Ascending aorta (tissue), 2 donors: Measurements from ENCODE around the gene MOAP1. TPM values are rescaled to one million over a fixed set of nuclear protein-coding genes. Genes with fewer than 3 reads are reported as not detected.

Experiments used
- DNase-seq, 2 donors: peaks; one replicate each; pipeline ENCODE4 v3.0.0-alpha.2; 2019; ENCODE audit warnings: low spot score in 2 of 2
- H3K27ac ChIP-seq, 2 donors: fragments of 200-600 bp; sonication (generic); one replicate each; pipeline ENCODE4 v1.5.1; 2016 to 2017; ENCODE audit warnings: mild to moderate bottlenecking in 1 of 2
- H3K27me3 ChIP-seq: fragments of 200-600 bp; sonication (generic); one replicate; pipeline ENCODE4 v1.5.1; 2017
- H3K36me3 ChIP-seq, 2 donors: fragments of 200-600 bp; sonication (generic); one replicate each; pipeline ENCODE4 v1.5.1; 2016
- H3K4me1 ChIP-seq, 2 donors: fragments of 200-600 bp; sonication (generic); one replicate each; pipeline ENCODE4 v1.5.1; 2016 to 2017; ENCODE audit warnings: mild to moderate bottlenecking in 1 of 2
- H3K4me3 ChIP-seq, 2 donors: fragments of 200-600 bp; sonication (generic); one replicate each; pipeline ENCODE4 v1.5.1; 2016 to 2017; ENCODE audit warnings: mild to moderate bottlenecking in 1 of 2
- H3K9me3 ChIP-seq, 2 donors: fragments of 200-600 bp; sonication (generic); one replicate each; pipeline ENCODE4 v1.5.1; 2016
- CTCF ChIP-seq, 3 experiments: fragments of 200-600 bp in 2 of 3; fragments of 450-650 bp in 1 of 3; sonication (generic) in 2 of 3; IDR thresholded peaks; one replicate each; pipeline ENCODE4 v1.5.1; 2016 to 2019; ENCODE audit warnings: antibody characterized with exemption in 3 of 3, mild to moderate bottlenecking in 1 of 3, moderate library complexity in 1 of 3
- intact Hi-C: fragments of 100-400 bp; cut with DNase I; formaldehyde crosslinking; loops from one replicate; pipeline ENCODE4 v1.15.1; 2023
- total RNA-seq: library from RNA; depleted of rRNA; stranded (reverse); fragments of >200 nt; gene quantifications from one replicate; pipeline ENCODE4 v1.1.0, GENCODE V29; 2016

The MOAP1 gene
- total RNA-seq, 1 donor from 2014 or later = 4.3 TPM

- H3K4me1 ChIP-seq = peaks cover 8 to 11% of the 10 kb centered on the region in 2 donors
- intact Hi-C loops = loop anchor here (1.0 to 5.0 kb wide), 3 partner anchors 23 to 126 kb away; partner anchors contain the start of genes BTBD7, ITPK1 and MOAP1
- no peaks in the 10 kb centered on the region for H3K9me3 ChIP-seq
- no peaks in the 10 kb centered on the region for H3K27me3 ChIP-seq
- DNase-seq = peak; percentile 12 to 64
- H3K4me3 ChIP-seq = peak overlapping the region; percentile 65 to 72
- H3K27ac ChIP-seq = peak overlapping the region; percentile 85 to 86
- peaks cover 17% of the 10 kb centered on the region in 2 donors for H3K36me3 ChIP-seq
- TF ChIP-seq CTCF (IDR thresholded peaks at IDR 0.05) = peak in 1 of 3 experiments; percentile 28
Measured at GRCh38 chr14:93207468-93208308, 23.0 kb upstream of the MOAP1 start.

GRCh38 chr14:93206793-93207467 lies 22.2 kb upstream of the MOAP1 start, which contains the start of the genes GON7 and UBR7:
Gene GON7 (minus strand): TSS chr14:93207065. CDS start chr14:93207037, 28 bp downstream.
Gene UBR7 (plus strand): TSS chr14:93207256. CDS start chr14:93207292, 36 bp downstream.
- peaks cover 8 to 11% of the 10 kb centered on the region in 2 donors for H3K4me1 ChIP-seq
- peak within 1 kb of the TSS; percentile 65 to 72 for H3K4me3 ChIP-seq
- DNase-seq = peak; percentile 78 to 97
- H3K27me3 ChIP-seq = no peaks in the 10 kb centered on the region
- intact Hi-C loops = loop anchor here (1.0 to 5.0 kb wide), 3 partner anchors 23 to 126 kb away; partner anchors contain the start of genes BTBD7, ITPK1 and MOAP1
- peaks cover 10% of the 10 kb centered on the region in 2 donors for H3K36me3 ChIP-seq
- H3K27ac ChIP-seq = peak within 1 kb of the TSS; percentile 85 to 86
- peak in 2 of 3 experiments; percentile 5 to 31 for TF ChIP-seq CTCF (IDR thresholded peaks at IDR 0.05)
- no peaks in the 10 kb centered on the region for H3K9me3 ChIP-seq

- no peak for DNase-seq
- Histone ChIP-seq H3K27ac (no peak overlapping the region), H3K4me1 (peaks cover 4 to 6% of the 10 kb centered on the region in 2 donors), H3K4me3 (no peak overlapping the region), H3K27me3 (no peaks in the 10 kb centered on the region), H3K9me3 (no peaks in the 10 kb centered on the region), H3K36me3 (no peaks in the 10 kb centered on the region)
- TF ChIP-seq CTCF (IDR thresholded peaks at IDR 0.05) = no peak
- intact Hi-C loops = no loop called here
Measured at GRCh38 chr14:93201155-93201704, 16.5 kb upstream of the MOAP1 start.

- Histone ChIP-seq H3K4me3 (no peak overlapping the region), H3K9me3 (no peaks in the 10 kb centered on the region), H3K27ac (no peak overlapping the region), H3K4me1 (no peaks in the 10 kb centered on the region), H3K36me3 (no peaks in the 10 kb centered on the region), H3K27me3 (no peaks in the 10 kb centered on the region)
- no peak for DNase-seq
- intact Hi-C loops = no loop called here
- no peak for TF ChIP-seq CTCF (IDR thresholded peaks at IDR 0.05)
Measured at GRCh38 chr14:93200553-93200952, 15.9 kb upstream of the MOAP1 start.

- H3K9me3 ChIP-seq = no peaks in the 10 kb centered on the region
Measured at GRCh38 chr14:93199031-93199430, 14.3 kb upstream of the MOAP1 start.

More at GRCh38 chr14:93199031-93199430, 14.3 kb upstream of the MOAP1 start:
- no peak overlapping the region for H3K27ac ChIP-seq
- intact Hi-C loops = no loop called here
- no peaks in the 10 kb centered on the region for H3K4me1 ChIP-seq
- H3K36me3 ChIP-seq = no peaks in the 10 kb centered on the region
- no peak overlapping the region for H3K4me3 ChIP-seq
- no peaks in the 10 kb centered on the region for H3K27me3 ChIP-seq
- DNase-seq = no peak
- no peak for TF ChIP-seq CTCF (IDR thresholded peaks at IDR 0.05)
